HCEC 1CT (cell line): ENCODE results near the gene CADM3.

Source experiments
- DNase-seq: peaks from one replicate; pipeline ENCODE4 v3.0.0-alpha.2; 2017

CADM3 gene, protein sequence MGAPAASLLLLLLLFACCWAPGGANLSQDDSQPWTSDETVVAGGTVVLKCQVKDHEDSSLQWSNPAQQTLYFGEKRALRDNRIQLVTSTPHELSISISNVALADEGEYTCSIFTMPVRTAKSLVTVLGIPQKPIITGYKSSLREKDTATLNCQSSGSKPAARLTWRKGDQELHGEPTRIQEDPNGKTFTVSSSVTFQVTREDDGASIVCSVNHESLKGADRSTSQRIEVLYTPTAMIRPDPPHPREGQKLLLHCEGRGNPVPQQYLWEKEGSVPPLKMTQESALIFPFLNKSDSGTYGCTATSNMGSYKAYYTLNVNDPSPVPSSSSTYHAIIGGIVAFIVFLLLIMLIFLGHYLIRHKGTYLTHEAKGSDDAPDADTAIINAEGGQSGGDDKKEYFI

DNA sequence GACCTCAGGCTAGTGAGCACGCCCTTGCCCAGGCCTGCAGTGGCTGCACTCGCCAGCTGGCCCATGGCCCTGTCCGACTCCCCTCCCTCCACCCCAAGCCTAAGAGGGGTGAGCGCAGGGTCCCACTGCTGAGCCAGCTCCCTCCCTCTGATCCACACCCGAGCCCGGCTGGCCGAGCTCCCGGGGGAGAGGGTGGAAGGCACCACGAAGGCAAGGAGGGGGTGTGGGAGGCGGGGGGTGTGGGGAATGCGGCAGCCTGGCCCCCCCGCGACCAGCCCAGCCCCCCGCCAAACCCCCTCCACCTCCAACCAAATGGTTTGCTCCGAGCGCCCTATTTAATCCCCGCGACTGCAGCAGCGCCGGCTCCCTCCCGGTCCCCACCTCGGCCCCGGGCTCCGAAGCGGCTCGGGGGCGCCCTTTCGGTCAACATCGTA lies at the start of gene CADM3:
Gene CADM3, plus strand, starts transcription at position 362 of the 434 bp plus-strand sequence. CDS start 151 bp downstream, outside the sequence.
- no peak for DNase-seq

DNA sequence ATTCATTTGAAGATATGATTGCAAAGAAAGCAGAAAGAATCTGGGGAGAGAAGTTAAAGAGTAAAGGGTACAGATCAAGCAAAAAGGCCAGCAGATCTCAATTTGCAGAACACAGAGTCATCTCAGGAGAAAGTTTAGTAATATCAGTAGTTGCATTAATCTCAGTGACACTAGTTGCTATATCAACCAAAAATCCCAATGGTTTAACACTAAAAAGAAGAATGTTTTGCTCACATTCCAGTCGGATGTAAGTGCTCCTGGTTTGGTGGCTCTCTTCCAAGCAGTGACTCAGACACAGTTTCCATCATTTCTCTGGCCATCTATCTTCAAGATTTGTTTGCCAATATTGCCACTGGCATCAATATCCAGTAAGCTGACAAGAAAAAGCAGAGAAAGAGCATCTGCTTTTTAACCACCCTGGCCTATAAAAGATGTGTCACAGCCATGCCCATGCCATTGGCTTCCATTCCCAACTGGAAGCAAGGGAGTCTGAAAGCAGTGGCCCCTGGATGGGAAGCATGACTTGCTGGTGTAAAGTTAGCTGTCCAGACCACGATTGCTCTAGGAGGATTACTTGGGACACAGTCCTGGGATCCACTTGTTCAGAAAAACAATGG lies 49.3 kb upstream of the CADM3 start:
- DNase-seq: peak; percentile 73

- no peak for DNase-seq
These were observed 47.8 kb upstream of the CADM3 start for GRCh38 chr1:159123587-159123986.

DNA sequence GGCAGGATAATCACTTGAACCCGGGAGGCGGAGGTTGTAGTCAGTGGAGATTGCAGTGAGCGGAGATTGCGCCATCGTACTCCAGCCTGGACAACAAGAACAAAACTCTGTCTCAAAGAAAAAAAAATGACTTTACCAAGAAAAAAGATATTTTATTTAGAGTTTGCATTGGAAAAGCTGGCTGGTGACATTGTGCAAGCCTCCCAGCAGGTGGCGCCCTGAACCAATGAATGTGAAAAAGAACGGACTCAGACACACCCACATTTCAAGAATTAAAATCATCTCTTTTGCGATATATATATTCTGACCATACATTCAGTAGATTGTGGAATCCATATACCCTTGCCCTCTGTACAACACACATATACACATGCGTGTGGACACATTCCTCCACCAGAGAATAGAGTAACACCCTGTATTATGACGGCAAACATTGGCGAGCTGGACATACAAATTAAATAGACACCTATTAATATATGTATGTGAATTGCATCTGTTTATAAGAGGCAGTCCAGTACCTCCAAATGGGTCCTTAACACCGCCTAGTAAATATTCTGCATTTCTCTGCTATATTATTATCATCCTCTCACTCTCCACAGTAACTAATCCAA lies 39.0 kb upstream of the CADM3 start:
- DNase-seq: peak; percentile 46

GRCh38 chr1:159140474-159140873 lies 30.9 kb upstream of the CADM3 start:
- no peak for DNase-seq

GRCh38 chr1:159141584-159142390 lies 29.6 kb upstream of the CADM3 start:
- DNase-seq: peak; percentile 26

GRCh38 chr1:159142391-159142663 lies 29.1 kb upstream of the CADM3 start:
- no peak for DNase-seq

DNA sequence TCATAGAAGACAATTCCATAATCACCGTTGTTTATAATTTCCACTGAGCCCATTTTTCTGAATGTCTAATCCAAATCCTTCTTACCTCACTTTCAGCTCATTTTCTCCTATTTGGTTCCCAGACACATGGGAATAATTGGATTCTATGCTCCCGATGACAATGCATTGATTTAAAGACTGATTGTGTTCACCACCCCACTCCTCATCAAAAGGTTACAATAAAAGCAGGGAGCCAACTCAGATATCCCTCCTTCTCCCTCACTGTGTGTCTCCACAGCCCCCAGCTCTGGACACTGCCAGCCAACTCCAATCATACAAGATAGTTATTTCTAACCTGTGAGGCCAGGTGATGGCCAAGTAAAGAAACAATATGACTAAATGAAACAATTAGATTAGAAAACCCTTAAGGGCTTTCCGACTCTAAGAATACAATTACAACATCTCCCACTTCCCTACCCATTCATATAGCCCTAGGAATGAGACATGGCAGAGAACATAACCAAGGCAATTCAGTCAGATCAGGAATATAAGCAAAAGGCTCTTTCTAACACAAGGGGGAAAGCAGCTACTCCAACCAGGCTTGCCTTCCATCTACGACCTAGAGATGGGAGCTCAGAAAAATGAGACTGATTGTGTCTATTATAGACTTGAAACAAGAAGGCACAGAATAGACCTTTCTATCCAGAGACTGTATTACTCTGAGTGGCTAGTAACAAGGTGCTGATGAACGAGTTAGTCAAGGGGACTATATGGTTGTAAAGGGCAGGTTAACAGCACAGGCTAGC lies 28.5 kb upstream of the CADM3 start:
- no peak for DNase-seq

DNA sequence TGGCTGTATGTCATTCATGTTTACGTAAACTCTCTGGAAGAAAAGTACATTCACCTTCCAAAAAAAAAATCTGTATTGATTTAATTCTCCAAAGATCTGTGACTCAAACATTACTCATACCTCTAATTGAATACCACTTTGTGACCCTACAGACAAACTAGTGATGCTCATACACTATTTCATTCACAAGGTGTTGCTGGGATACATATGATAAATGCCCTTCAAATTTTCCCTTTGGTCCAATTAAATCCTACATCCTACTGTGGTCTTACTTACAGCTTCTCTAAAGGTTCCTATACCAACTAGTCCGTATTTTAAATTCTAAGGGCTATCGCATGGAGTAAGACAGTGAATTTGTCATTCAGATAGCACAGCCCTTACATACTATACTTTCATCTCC lies 26.8 kb upstream of the CADM3 start:
- no peak for DNase-seq

- DNase-seq: no peak
These were observed 24.4 kb upstream of the CADM3 start for GRCh38 chr1:159146980-159147379.

- no peak for DNase-seq
These were observed 19.4 kb upstream of the CADM3 start for GRCh38 chr1:159152031-159152430.

GRCh38 chr1:159161001-159161718 lies 10.3 kb upstream of the CADM3 start:
- DNase-seq: peak; percentile 89

- DNase-seq: no peak
These were observed 9.7 kb upstream of the CADM3 start for GRCh38 chr1:159161719-159162026.

DNA sequence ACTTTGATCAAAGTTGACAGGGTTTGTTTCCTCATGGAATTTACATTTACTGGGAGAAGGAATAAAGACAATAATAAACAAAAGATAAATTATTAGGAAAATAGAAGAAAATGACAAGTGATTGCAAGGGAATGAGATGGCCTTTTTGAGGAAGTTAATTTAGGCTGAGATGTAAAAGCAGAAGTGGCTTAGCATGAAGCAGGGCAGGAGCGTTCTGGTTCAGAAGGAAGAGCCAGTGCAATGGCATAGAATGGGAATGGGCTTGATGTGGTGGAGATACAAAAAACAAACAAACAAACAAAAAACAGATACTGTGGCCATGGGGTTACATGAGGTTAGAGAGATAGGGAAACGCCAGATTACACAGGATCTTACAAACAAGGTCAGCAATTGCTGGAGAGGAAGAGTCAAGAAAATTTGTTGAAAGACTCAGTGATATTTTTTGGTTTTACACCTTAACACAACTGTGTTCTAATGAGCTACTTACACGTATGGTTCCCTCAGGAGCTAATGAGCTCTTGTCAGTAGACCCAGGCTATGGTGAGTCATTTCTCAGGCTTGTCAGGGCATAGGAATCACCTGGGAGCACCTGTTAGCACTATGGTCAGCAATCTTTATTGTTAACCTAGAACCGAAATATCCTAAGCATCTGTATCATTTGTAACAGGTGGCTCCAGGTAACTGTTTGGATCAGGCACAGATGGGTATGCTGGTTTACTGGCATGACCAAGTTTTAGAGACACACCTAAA lies 8.7 kb upstream of the CADM3 start:
- DNase-seq: no peak

DNA sequence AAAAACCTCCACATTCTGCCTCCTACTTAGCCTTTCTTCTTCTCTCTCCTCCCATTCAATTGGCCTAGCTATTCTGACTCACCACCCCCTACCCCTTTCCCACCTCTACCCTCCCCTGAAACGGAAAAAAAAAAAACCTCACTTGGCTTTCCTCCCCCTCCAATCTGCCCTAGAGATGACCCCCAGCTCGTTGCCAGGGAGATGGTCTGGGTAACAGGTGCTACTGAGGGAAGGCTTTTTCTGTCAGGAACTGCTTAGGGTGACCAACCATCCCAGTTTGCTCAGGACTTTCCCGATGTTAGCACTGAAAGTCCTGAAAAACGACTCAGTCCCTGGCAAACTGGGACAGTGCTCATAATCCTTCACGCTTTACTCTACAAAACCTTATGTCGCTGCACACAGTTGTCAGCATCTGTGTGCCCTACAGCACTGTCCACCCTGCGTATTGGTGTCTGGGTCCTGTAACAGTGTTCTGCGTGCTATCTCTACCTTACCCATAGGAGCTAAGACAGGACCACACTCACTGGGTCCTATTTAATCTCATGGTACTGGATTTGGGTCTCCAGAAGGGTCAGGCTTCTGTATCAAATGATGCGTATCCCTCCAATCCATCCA lies 7.7 kb upstream of the CADM3 start:
- no peak for DNase-seq

- DNase-seq: no peak
These were observed 3.4 kb upstream of the CADM3 start for GRCh38 chr1:159168043-159168442.

- DNase-seq: no peak
These were observed 776 bp upstream of the CADM3 start for GRCh38 chr1:159170639-159171038.

DNA sequence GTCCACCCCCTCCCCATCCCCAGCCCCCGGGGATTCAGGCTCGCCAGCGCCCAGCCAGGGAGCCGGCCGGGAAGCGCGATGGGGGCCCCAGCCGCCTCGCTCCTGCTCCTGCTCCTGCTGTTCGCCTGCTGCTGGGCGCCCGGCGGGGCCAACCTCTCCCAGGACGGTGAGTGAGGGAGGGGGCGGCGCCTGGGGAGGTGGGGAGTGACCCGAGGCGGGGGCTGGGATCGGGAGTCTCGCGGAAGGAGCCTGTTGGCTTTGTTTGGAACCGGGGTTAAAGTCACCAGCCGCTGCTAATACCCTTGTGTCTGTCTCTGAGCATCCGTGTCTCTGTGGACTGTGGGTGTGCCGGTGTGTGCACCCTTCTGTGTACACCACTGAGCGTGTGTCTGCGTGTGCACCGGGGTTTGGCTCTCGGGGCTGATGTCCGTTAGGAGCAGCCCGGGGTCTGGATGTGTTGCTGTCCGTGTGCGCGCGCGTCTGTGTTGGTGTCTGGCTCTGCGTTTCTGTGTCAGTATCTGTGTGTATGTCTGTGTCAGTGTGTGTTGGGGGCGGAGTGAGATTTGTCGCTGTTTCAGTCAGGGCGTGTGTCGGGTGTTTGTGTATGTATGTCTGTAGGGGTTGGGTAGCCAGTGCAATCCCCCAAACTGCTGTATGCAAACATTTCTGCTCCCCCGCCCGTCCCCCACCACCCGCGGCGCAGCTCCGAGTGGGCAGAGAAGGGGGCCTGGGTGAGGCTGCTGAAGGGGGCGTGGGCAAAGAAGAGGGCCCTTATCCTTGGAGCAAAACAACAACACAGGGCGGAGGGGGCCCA lies 480 bp downstream of the CADM3 start:
- DNase-seq: no peak

GRCh38 chr1:159172614-159173291 lies 1.3 kb downstream of the CADM3 start:
- DNase-seq: no peak
